HUES48 (cell line): Measurements from ENCODE around the gene KRTAP4-3.
"Not testable (repeated sequence)": the region's sequence is repeated elsewhere in the genome, so short reads cannot be mapped to it uniquely, and the experiment has no call there.

Experiments
- H3K27ac ChIP-seq: one replicate; pipeline ENCODE4 v1.7.0; 2013; ENCODE audit warnings: low read depth, low read length, inconsistent platforms
- H3K27me3 ChIP-seq: 2 replicates; pipeline ENCODE4 v1.6.1; 2013; ENCODE audit warnings: mild to moderate bottlenecking, low read length; ENCODE audit not compliant: control insufficient read depth, insufficient read depth
- H3K36me3 ChIP-seq: 2 replicates; pipeline ENCODE4 v1.6.1; 2013; ENCODE audit warnings: low read length; ENCODE audit not compliant: control insufficient read depth, insufficient read depth
- H3K4me1 ChIP-seq: 2 replicates; pipeline ENCODE4 v1.6.1; 2013; ENCODE audit warnings: mild to moderate bottlenecking, low read length; ENCODE audit not compliant: control insufficient read depth, insufficient read depth
- H3K4me3 ChIP-seq: 2 replicates; pipeline ENCODE4 v1.5.1; 2013; ENCODE audit warnings: mild to moderate bottlenecking, low read depth, low read length
- H3K9ac ChIP-seq: 2 replicates; pipeline ENCODE4 v1.6.1; 2013; ENCODE audit warnings: mild to moderate bottlenecking, low read depth, low read length, moderate library complexity
- H3K9me3 ChIP-seq: 2 replicates; pipeline ENCODE4 v1.6.1; 2013; ENCODE audit warnings: low read length; ENCODE audit not compliant: control insufficient read depth, insufficient read depth

KRTAP4-3 gene

GRCh38 chr17:41150026-41150425, 18.0 kb downstream of the KRTAP4-3 start:
- Histone ChIP-seq H3K27me3 (no peaks in the 10 kb centered on the region), H3K4me3 (no peak overlapping the region), H3K36me3 (no peaks in the 10 kb centered on the region), H3K4me1 (0 out of 2 replicates have a peak, but pooled peaks cover 4% of the 10 kb centered on the region), H3K9me3 (no peaks in the 10 kb centered on the region), H3K27ac (no peak overlapping the region), H3K9ac (no peak overlapping the region)

- Histone ChIP-seq H3K4me3 (no peak within 1 kb of the TSS), H3K27me3 (no peaks in the 10 kb centered on the region), H3K9ac (no peak within 1 kb of the TSS), H3K36me3 (no peaks in the 10 kb centered on the region), H3K9me3 (no peaks in the 10 kb centered on the region), H3K4me1 (0 out of 2 replicates have a peak, but pooled peaks cover 4% of the 10 kb centered on the region), H3K27ac (no peak within 1 kb of the TSS)
These were observed 18.4 kb downstream of the KRTAP4-3 start, which contains the start of gene KRTAP4-5 for GRCh38 chr17:41149652-41149985. Gene KRTAP4-5 (minus strand): TSS chr17:41149825. CDS start chr17:41149767, 58 bp downstream.

- H3K9ac ChIP-seq, H3K4me1 ChIP-seq, H3K27me3 ChIP-seq: not testable (repeated sequence)
These were observed 18.9 kb downstream of the KRTAP4-3 start for GRCh38 chr17:41148971-41149651.

GRCh38 chr17:41147531-41148204, 20.4 kb downstream of the KRTAP4-3 start:
- Histone ChIP-seq H3K9ac (no peak overlapping the region), H3K4me3 (no peak overlapping the region), H3K36me3 (no peaks in the 10 kb centered on the region), H3K4me1 (0 out of 2 replicates have a peak, but pooled peaks cover 4% of the 10 kb centered on the region), H3K9me3 (peaks cover 9% of the 10 kb centered on the region), H3K27ac (no peak overlapping the region), H3K27me3 (no peaks in the 10 kb centered on the region)

More at GRCh38 chr17:41148971-41149651, 18.9 kb downstream of the KRTAP4-3 start:
- H3K4me3 ChIP-seq, H3K9me3 ChIP-seq, H3K36me3 ChIP-seq, H3K27ac ChIP-seq: not testable (repeated sequence)

DNA sequence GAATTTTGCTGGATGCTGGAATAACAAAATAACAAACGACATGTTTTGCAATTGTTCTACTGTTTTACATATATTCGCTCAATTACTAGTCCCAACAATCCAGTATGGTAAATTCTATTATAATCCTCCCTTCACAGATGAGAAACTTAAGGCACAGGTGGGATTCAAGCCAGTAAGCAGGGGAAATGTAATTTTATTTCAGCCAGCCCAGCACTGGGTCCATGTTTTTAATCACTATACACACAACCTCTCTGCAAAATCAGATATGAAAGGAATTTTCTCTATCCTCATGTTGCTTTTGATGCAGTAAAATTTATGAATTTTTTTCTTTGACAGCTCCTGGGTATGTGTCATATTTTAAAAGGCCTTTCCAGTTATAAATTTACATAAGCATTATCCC, 22.8 kb downstream of the KRTAP4-3 start:
- H3K4me1 ChIP-seq = 0 out of 2 replicates have a peak, but pooled peaks cover 4% of the 10 kb centered on the region
- H3K9ac ChIP-seq = no peak overlapping the region
- H3K9me3 ChIP-seq = peaks cover 9% of the 10 kb centered on the region
- H3K4me3 ChIP-seq = no peak overlapping the region
- no peak overlapping the region for H3K27ac ChIP-seq
- no peaks in the 10 kb centered on the region for H3K36me3 ChIP-seq
- no peaks in the 10 kb centered on the region for H3K27me3 ChIP-seq

DNA sequence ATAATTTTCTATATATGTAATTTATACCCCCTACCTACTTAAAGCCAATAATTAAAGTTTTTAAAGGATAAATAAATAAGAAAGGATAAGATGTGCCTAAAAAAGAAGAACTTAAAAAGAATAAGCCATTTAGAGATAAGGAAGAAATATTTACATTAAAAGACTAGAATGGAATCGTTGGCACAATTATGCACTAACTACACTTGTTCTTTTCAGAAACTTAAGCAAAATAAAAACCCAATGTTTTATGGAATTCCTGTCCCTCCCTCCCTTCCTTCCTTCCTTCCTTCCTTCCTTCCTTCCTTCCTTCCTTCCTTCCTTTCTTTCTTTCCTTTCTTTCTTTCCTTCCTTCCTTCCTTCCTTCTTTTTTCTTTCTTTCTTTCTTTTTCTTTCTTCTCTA, 23.2 kb downstream of the KRTAP4-3 start:
- no peak overlapping the region for H3K27ac ChIP-seq
- no peak overlapping the region for H3K4me3 ChIP-seq
- H3K9me3 ChIP-seq = peaks cover 9% of the 10 kb centered on the region
- H3K27me3 ChIP-seq = no peaks in the 10 kb centered on the region
- H3K9ac ChIP-seq = no peak overlapping the region
- 0 out of 2 replicates have a peak, but pooled peaks cover 4% of the 10 kb centered on the region for H3K4me1 ChIP-seq
- H3K36me3 ChIP-seq = no peaks in the 10 kb centered on the region

DNA sequence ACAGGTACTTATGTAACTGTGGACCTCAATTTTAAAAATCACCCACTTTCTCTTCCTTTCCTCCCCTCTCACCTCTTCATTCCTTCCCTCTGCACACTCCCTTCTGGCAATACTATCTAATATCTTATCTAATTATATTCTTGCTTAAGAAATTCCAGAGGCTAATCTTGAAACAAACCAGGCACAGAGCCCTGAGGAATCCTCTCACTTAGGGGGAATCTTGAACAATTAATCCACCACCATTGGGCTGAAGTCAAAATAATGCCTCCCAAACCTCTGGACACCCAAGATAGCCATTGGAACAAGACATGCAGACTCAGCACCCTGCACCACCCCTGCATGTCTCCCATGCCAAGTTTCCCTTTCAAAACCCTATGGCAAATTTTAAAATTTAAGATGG, 26.7 kb downstream of the KRTAP4-3 start:
- Histone ChIP-seq H3K4me1 (0 out of 2 replicates have a peak, but pooled peaks cover 1% of the 10 kb centered on the region), H3K27me3 (no peaks in the 10 kb centered on the region), H3K4me3 (no peak overlapping the region), H3K9ac (no peak overlapping the region), H3K9me3 (peaks cover 9% of the 10 kb centered on the region), H3K36me3 (no peaks in the 10 kb centered on the region), H3K27ac (no peak overlapping the region)

- Histone ChIP-seq H3K27me3 (no peaks in the 10 kb centered on the region), H3K9me3 (peaks cover 9% of the 10 kb centered on the region), H3K27ac (no peak within 1 kb of the TSS), H3K36me3 (no peaks in the 10 kb centered on the region), H3K9ac (no peak within 1 kb of the TSS), H3K4me3 (no peak within 1 kb of the TSS), H3K4me1 (no peaks in the 10 kb centered on the region)
These were observed 27.5 kb downstream of the KRTAP4-3 start, which contains the start of gene KRTAP4-6 for GRCh38 chr17:41140360-41141131. Gene KRTAP4-6 (minus strand): TSS chr17:41140544. CDS start chr17:41140487, 57 bp downstream.

GRCh38 chr17:41139865-41140264, 28.2 kb downstream of the KRTAP4-3 start:
- H3K27ac ChIP-seq, H3K9me3 ChIP-seq, H3K36me3 ChIP-seq: not testable (repeated sequence)

DNA sequence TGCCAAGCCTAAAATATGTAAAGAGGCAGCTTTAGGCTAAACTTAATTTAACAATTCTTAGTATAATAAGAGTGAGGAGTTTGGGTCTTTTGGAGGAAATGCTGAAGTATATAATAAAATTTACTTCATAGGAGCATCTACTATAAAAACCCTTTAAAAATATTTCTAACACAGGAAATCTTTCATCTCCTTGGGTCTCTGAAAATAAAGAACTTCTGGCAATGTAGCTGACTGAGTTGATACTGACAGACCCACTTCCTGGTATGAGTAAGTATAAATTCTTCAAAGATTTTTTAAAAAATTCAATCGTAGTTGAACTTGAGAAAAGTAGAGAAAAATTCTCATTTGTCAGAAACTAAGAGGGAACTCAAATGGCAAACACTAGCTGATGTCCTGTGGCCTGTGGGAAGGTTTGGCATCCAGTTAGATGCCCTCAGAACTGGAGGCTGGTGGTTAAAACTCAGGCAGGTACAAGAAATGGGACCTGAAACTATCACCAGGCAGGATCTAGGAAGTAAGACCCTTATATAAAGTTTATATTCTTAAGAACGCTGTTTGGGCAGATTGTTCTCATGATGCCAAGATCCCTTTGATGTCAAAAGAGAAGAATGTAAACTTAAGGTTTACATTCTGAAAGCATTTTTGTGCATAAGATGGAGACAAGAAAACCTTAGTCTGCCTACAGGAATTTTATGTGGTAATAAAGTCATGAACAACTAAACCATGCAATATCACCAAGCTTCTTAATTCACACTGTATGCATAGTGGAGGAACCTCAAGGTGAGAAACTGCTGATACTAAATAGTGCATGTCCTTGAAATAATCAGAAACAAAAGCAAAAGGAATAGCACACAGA, 33.9 kb downstream of the KRTAP4-3 start:
- Histone ChIP-seq H3K36me3 (no peaks in the 10 kb centered on the region), H3K4me1 (no peaks in the 10 kb centered on the region), H3K9me3 (no peaks in the 10 kb centered on the region), H3K4me3 (no peak overlapping the region), H3K9ac (no peak overlapping the region), H3K27me3 (no peaks in the 10 kb centered on the region), H3K27ac (no peak overlapping the region)

More at GRCh38 chr17:41139865-41140264, 28.2 kb downstream of the KRTAP4-3 start:
- not testable (repeated sequence) for H3K27me3 ChIP-seq, H3K4me3 ChIP-seq, H3K4me1 ChIP-seq, H3K9ac ChIP-seq
